ENCODE results near the gene CLEC16A. TPM values are rescaled to one million over a fixed set of nuclear protein-coding genes. Genes with fewer than 3 reads are reported as not detected.

CLEC16A gene
- total RNA-seq, 4 donors from 2014 or later: 7.6 to 65.6 (median 28.0) TPM

GRCh38 chr16:11170696-11171447 is 226.5 kb downstream of the CLEC16A start:
- no peaks in the 10 kb centered on the region for H3K27me3 ChIP-seq
- no peak overlapping the region for H3K4me3 ChIP-seq
- TF ChIP-seq, protein P1, sequence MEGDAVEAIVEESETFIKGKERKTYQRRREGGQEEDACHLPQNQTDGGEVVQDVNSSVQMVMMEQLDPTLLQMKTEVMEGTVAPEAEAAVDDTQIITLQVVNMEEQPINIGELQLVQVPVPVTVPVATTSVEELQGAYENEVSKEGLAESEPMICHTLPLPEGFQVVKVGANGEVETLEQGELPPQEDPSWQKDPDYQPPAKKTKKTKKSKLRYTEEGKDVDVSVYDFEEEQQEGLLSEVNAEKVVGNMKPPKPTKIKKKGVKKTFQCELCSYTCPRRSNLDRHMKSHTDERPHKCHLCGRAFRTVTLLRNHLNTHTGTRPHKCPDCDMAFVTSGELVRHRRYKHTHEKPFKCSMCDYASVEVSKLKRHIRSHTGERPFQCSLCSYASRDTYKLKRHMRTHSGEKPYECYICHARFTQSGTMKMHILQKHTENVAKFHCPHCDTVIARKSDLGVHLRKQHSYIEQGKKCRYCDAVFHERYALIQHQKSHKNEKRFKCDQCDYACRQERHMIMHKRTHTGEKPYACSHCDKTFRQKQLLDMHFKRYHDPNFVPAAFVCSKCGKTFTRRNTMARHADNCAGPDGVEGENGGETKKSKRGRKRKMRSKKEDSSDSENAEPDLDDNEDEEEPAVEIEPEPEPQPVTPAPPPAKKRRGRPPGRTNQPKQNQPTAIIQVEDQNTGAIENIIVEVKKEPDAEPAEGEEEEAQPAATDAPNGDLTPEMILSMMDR (IDR thresholded peaks at IDR 0.05): no peak
- TF ChIP-seq POLR2A (IDR thresholded peaks at IDR 0.05): no peak
- H3K27ac ChIP-seq: no peak overlapping the region
- no peaks in the 10 kb centered on the region for H3K36me3 ChIP-seq
- H3K4me1 ChIP-seq: no peaks in the 10 kb centered on the region
- intact Hi-C loops (cut with DNase I; ENCODE audit: low total_unique reads): no loop called here
- H3K9me3 ChIP-seq: no peaks in the 10 kb centered on the region
- DNase-seq: no peak

DNA sequence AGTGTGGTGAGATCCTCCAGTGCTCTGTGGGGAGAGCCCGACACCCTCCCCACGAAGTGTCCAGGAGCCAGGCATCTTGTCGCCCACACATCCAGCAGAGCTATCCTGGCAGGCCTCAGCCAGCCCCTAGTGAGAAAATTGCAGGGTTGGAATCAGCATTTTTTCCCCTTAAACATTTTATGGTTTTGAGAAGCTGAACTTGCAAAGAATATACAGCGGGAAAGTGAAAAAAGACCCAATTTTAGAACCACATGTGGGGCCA is 227.0 kb downstream of the CLEC16A start:
- H3K4me1 ChIP-seq: no peaks in the 10 kb centered on the region
- no peak overlapping the region for H3K4me3 ChIP-seq
- H3K9me3 ChIP-seq: no peaks in the 10 kb centered on the region
- intact Hi-C loops (cut with DNase I; ENCODE audit: low total_unique reads): no loop called here
- no peaks in the 10 kb centered on the region for H3K36me3 ChIP-seq
- H3K27ac ChIP-seq: no peak overlapping the region
- no peaks in the 10 kb centered on the region for H3K27me3 ChIP-seq
- no peak for TF ChIP-seq POLR2A (IDR thresholded peaks at IDR 0.05)
- TF ChIP-seq, protein P1 (IDR thresholded peaks at IDR 0.05): no peak
- no peak for DNase-seq

GRCh38 chr16:11171757-11172299 is 227.5 kb downstream of the CLEC16A start:
- no peaks in the 10 kb centered on the region for H3K9me3 ChIP-seq
- H3K27ac ChIP-seq: no peak overlapping the region
- H3K4me3 ChIP-seq: no peak overlapping the region
- no peaks in the 10 kb centered on the region for H3K36me3 ChIP-seq
- intact Hi-C loops (cut with DNase I; ENCODE audit: low total_unique reads): no loop called here
- H3K4me1 ChIP-seq: no peaks in the 10 kb centered on the region
- no peaks in the 10 kb centered on the region for H3K27me3 ChIP-seq
- DNase-seq: no peak
- TF ChIP-seq, protein P1 (IDR thresholded peaks at IDR 0.05): no peak
- TF ChIP-seq POLR2A (IDR thresholded peaks at IDR 0.05): no peak

- no peaks in the 10 kb centered on the region for H3K27me3 ChIP-seq
- TF ChIP-seq POLR2A (IDR thresholded peaks at IDR 0.05): no peak
- TF ChIP-seq, protein P1 (IDR thresholded peaks at IDR 0.05): no peak
- no peak for DNase-seq
- intact Hi-C loops (cut with DNase I; ENCODE audit: low total_unique reads): no loop called here
- no peaks in the 10 kb centered on the region for H3K36me3 ChIP-seq
- no peak overlapping the region for H3K4me3 ChIP-seq
- no peaks in the 10 kb centered on the region for H3K9me3 ChIP-seq
- no peaks in the 10 kb centered on the region for H3K4me1 ChIP-seq
- no peak overlapping the region for H3K27ac ChIP-seq
These were observed 229.1 kb downstream of the CLEC16A start for GRCh38 chr16:11173426-11173825.

DNA sequence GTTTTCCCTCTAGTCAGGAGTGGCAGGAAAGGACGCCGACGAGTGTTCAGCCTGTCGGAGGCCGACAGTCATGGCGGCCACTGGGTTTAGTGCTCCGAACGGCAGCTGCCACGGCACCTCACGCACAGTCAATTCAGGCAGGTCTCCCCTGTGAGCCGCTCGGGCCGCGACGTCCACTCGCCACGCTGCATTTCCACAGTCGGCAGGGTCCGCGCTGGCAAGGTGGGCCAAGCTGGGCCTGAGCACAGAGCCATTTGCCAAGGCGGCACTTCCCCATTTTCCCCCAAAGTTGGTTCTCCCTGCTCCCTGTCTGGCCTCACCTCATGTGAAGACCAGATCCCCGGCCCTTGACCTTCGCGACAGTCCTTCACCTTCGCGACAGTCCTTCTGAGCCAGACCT is 229.8 kb downstream of the CLEC16A start:
- Histone ChIP-seq H3K4me3 (no peak overlapping the region), H3K9me3 (no peaks in the 10 kb centered on the region), H3K36me3 (no peaks in the 10 kb centered on the region), H3K27me3 (no peaks in the 10 kb centered on the region), H3K4me1 (no peaks in the 10 kb centered on the region), H3K27ac (no peak overlapping the region)
- TF ChIP-seq, protein P1 (IDR thresholded peaks at IDR 0.05): no peak
- TF ChIP-seq POLR2A (IDR thresholded peaks at IDR 0.05): no peak
- intact Hi-C loops (cut with DNase I; ENCODE audit: low total_unique reads): no loop called here
- DNase-seq: no peak
